SIG-M5 treated with dmso at 0.1 percent for 504 hours (cell line): ENCODE data around the gene SNX3.
A peak's percentile ranks its signal among the peaks of the same experiment; 100 is the strongest.
"Not testable (repeated sequence)": the region's sequence is repeated elsewhere in the genome, so short reads cannot be mapped to it uniquely, and the experiment has no call there.

ENCODE experiments used
- DNase-seq: peaks from one replicate; lab custom pipeline; 2025; ENCODE audit not compliant: unreplicated experiment; lab: John Stamatoyannopoulos, UW

Gene SNX3

DNA sequence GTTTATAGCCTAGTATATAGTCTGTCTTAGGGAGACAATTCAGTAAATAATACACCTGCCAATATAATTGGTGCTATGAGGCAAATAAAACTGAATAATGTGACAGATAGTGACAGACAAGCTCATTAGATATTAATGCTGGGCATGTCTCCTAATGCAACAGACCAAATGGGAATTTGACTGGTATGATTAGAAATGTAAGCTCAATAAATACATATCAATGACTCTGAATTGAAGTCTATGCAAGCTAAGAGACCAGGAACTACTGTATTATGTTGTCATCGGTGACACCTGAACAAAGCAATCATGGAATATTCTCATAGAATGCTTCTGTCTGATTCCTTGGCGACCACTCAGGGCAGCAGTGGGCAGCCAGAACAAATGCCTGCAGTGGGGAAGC lies 2.5 kb upstream of the SNX3 start:
- DNase-seq: no peak

GRCh38 chr6:108260126-108260808 lies 573 bp downstream of the SNX3 start:
- DNase-seq: peak; percentile 29

DNA sequence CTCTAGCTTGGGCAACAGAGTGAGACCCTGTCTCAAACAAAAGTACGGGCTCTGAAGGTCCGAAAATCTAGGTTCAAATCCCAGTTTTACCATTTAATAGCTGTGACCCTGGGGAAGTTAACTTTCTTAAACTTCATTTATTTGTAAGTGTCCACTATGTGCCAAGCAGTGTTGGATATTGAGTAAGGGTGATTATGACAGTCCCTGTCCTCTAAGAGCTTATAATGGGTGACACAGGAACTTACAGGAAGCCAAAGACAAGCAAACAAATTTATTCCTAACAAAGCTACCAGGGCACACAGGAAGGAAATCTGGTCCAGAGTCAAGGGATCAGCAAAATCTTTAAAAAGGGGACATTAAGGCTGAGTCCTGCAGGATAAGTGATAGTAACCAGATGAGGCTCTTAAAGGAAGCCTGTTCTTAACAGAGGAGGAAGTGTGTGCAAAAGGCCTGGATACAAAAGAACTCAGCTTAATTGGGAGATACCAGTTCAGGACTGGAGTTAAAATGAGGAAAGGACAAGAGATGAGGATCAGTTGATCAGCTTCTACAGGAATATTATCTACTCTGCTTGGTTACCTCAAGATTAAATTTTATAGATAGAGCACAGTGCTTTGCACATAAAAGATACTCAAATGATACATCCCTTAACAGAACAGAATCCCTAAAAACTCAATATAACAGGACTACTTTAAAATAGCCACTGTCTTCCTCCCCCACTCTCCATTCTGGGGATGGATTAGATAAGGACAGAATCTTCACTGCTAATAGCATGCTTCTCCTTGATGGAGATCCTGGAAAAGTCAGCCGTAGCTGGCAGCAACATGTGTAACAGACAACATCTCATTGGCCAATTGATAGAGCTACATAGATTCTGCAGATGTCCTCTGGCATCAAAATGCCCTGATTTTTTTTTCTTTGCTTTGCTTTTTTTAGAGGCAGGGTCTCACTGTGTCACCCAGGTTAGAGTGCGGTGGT lies 6.1 kb downstream of the SNX3 start:
- DNase-seq: peak; percentile 2

GRCh38 chr6:108253241-108253640 lies 7.6 kb downstream of the SNX3 start:
- no peak for DNase-seq

DNA sequence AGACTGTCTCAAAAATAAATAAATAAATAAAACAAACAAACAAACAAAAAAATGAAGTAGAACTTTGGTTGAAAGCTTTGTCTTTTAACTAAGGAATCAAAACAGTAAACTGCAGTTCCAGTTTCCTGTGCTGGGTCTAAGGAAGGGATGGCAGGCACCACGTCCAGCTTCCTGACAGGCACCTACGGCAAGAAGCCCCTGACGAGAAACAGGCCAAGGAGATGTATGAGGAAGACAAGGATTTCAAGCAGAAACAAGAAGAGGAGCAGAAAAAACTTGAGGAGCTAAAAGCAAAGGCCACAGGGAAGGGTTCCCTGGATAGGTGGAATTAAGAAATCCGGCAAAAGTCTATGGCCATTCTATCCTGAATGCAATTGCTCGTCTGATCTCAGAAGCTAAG lies 8.8 kb downstream of the SNX3 start:
- no peak for DNase-seq

DNA sequence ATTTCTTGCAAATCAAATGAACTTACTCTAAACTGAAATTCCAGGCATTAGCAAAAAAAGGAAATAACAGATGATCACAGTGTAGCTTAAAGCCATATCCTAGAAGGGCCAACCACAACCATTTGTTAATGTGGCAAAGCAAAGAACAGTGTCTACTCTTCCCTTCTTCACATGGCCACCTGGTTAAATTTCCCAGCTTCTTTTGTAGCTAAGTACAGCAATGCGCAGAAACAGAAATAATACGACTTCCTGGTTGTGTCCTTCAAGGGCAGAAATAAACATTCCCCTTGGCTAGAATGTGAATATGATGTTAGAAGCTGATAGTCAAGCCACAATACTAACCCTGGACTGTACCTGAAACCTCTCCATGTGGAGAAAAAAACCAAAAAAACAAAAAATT lies 9.6 kb downstream of the SNX3 start:
- no peak for DNase-seq

DNA sequence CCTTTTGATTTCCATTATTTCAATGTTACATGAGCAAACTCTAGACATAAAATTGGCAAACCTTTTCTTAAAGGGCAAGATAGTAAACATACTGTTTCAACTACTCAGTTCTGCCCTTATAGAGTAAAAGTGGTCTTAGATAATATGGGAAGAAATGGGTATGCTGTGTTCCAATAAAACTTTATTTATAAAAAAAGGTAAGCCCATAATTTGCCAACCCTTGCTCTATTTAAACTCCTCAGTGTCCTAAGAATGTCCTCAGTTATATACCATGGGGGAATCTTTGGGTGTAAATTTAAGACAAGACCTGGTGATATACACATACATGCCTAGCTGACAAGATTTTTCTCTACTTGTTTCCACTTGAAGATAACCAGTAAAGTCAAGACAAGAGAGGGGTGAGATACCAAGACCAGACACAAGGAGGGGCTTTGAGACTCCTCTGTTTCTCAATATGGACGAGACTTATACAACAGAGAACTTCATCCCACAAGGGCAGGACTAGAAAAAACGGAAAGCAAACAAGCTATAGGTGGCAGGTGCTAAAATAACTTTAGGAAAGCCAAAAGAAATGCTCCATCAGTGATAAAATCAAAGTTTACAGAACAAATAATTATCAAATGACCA lies 10.5 kb downstream of the SNX3 start:
- peak; percentile 12 for DNase-seq

DNA sequence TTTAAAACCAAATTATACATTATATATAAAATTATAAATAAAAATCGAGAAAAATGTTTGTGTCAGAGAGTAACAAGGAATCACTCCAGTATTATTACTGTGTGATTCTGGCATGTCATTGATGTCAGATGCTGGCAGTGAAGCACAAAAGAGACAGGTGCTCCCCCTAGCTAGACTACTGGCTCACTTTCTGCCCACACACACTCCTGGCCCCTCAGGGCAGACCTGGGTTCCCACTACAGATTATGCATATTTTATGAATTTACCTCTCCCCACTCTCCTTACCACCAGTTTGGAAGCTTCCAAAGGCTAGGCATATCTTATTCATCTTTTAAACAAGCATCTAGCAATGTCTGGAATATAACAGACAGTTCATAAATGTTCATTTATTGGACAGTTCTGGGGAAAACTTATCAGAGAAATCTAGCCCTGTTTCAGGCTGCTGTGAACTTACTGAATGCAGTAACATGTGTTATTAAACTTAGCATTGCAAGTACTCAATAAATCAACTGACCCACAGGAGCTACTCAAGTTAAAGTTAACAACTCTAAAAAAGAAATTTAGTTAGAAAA lies 12.8 kb downstream of the SNX3 start:
- no peak for DNase-seq

GRCh38 chr6:108245095-108245494 lies 15.7 kb downstream of the SNX3 start:
- not testable (repeated sequence) for DNase-seq

- no peak for DNase-seq
Measured at GRCh38 chr6:108243836-108244235, 17.0 kb downstream of the SNX3 start.

GRCh38 chr6:108242721-108243120 lies 18.1 kb downstream of the SNX3 start:
- DNase-seq: no peak

DNA sequence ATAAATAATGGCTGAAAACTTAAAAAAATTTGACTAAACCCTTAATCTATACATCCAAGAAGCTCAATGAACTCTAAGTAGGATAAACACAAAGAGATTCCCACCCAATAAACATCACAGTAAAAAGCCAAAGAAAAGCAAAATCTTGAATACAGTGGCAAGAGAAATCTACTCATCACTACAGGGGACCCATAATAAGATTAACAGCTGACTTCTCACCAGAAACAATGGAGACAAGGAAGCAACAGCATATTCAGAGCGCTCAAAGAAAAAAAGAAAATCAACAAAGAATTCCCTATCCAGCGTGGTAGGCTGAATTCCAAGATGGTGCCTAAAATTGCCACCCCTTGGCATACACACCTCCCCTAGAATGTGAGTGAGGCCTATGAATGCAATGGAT lies 18.6 kb downstream of the SNX3 start:
- no peak for DNase-seq

DNA sequence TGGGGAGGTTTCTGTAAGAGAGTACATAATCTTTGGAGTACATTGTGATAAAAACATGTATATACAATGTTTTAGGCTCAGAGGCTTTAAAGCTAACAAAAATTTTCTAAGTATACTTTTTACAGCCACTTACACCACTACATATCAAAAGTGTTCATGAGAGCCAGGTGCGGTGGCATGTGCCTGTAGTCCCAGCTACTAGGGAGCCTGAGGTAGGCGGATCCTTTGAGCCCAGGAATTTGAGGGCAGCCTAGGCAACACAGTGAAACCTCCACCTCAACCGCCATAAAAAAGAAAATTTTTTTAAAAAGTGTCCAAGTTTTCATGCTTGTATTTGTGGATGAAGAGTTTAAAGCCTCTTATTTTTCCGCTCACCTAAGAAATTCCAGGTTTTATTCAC lies 22.5 kb downstream of the SNX3 start:
- no peak for DNase-seq

GRCh38 chr6:108236791-108237190 lies 24.0 kb downstream of the SNX3 start:
- no peak for DNase-seq

DNA sequence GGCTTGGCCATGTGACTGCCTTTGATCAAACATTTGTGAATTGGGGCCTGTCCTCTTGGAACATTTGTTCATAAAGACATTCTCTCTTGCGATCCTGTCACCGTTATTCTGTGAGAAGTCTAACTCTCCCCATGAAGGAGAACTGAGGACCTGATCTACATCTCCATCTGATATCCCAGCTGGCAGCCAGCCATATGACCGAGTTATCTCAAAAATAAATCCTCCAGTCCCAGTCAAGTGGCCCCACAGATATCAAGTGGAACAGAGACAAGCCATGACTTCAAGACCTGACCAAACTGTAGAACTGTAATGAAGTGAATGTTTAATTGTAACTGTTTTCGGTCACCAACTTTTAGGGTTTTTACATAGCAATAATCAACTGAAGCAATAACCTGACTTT lies 25.7 kb downstream of the SNX3 start:
- no peak for DNase-seq

DNA sequence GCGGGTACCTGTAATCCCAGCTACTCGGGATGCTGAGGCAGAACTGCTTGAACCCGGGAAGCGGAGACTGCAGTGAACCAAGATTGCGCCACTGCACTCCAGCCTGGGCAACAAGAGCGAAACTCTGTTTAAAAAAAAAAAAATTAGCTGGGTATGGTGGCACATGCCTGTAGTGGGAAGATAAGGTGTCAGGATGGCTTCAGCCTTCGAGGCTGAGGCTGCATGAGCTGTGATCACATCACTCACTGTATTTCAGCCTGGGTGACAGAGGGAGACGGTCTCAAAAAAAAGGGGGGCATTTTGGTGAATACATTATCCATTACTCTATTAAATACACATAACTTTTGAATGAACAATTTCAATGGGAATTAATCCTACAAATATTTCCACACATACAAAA lies 32.4 kb downstream of the SNX3 start:
- no peak for DNase-seq

GRCh38 chr6:108227290-108227689 lies 33.5 kb downstream of the SNX3 start:
- no peak for DNase-seq

GRCh38 chr6:108222504-108222903 lies 38.3 kb downstream of the SNX3 start:
- DNase-seq: peak; percentile 51

DNA sequence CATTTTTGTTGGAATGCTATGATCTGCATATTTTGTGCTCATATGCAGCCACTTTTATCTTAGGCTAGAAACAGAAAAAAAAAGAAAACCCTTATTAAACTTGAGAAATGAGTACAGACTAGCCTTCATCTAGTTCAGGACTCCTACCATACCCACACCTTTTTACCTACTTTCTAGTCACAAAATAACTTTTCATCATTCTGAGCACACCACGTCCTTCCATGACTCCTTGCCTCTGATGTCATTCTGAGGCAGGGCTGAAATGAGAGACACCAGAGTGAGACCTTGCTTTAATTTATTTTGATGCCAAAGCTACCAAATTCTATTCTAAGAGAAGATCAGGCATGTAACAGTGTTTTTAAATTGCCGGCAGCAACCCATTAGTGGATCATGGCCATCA lies 38.8 kb downstream of the SNX3 start:
- no peak for DNase-seq

GRCh38 chr6:108211671-108212070 lies 49.2 kb downstream of the SNX3 start:
- no peak for DNase-seq

- DNase-seq: no peak
Measured at GRCh38 chr6:108210556-108210955, 50.3 kb downstream of the SNX3 start.

DNA sequence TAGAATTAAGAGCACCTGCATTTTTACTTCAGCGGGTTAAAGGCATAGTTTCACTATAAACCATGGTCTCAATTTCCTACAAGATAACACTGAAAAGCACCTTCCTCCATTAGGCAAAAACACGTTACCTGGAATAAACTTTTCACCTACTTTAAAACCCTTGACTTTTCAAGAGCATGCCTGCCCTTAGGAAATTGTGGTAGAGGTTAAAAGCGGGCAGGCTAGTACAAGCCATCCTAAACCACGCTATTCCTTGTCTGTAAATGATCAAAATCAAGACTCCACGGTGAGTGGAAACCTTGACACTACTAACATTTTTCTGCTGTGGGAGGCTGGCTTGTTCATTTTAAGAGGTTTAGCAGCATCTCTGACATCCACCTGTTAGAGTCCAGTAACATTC lies 51.1 kb downstream of the SNX3 start:
- no peak for DNase-seq
